Embryonic facial prominence (tissue), 1 donor: ENCODE results near the gene KCNMA1.

Experiments
- DNase-seq: peaks from one replicate; pipeline ENCODE4 v3.0.0-alpha.2; 2016; ENCODE audit errors: extremely low spot score

Gene KCNMA1

GRCh38 chr10:77022671-77023070, 614.9 kb downstream of the KCNMA1 start:
- no peak for DNase-seq

GRCh38 chr10:77021966-77022490, 615.6 kb downstream of the KCNMA1 start:
- DNase-seq = no peak

GRCh38 chr10:77020426-77021040, 617.1 kb downstream of the KCNMA1 start:
- no peak for DNase-seq

GRCh38 chr10:77016855-77017254, 620.8 kb downstream of the KCNMA1 start:
- no peak for DNase-seq

DNA sequence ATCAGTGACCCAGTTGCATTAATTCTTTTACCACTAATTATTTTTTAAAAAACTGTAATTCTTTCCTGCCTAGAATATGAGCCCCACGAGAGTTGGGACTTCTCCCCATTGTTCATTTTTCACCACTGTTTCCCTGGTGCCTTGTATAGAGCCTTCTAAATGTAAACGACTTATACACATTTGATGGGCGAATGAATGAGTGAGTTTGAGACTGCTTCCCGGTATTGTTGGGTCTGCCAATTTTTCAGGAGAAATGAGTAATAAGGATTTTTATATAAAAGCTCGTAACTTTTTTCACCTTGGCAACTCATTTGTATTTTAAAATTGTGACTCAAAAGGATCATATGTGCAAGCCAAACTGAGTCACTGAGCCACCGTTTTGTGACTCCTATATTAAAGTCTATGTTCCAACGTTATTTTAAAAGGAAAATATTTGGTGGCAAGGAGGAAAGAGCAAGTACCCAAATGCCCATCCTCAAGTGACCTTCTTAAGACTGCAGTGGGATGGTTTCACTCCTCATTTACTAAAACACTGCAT, 621.3 kb downstream of the KCNMA1 start:
- DNase-seq = no peak

GRCh38 chr10:77015360-77015759, 622.2 kb downstream of the KCNMA1 start:
- no peak for DNase-seq

DNA sequence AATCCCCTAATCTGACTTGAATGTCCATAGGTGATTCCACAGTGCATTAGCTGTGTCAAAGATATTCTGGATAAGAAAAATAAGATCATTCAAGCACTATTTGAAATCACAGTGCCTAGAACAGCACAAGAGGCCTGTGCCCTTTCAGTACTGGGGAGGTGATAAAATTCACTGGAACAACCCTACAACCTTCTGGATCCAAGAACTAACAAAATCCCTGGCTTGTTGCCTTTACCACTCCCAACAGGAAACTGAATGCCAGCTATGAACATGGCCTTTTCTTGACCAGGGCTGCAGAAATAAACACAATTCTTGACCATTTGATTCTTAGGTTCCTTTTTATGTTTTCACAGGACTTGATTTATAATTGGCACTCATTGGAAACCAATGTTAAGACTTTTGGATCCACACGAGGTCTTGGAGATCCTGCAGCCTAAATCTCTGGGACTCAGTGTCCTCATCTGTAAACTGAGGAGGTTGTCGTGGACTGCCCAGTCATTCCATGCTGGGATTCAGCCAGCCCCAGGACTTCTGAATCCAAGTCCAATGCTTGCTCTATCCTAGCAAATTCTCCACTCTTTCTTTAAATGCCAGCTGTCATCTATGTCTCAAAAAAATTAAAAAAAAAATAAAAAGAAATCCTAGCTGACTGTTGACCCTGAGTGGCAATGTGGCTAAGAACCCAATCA, 624.7 kb downstream of the KCNMA1 start:
- no peak for DNase-seq

- peak; percentile 75 for DNase-seq
These were observed 625.5 kb downstream of the KCNMA1 start for GRCh38 chr10:77011874-77012811.

DNA sequence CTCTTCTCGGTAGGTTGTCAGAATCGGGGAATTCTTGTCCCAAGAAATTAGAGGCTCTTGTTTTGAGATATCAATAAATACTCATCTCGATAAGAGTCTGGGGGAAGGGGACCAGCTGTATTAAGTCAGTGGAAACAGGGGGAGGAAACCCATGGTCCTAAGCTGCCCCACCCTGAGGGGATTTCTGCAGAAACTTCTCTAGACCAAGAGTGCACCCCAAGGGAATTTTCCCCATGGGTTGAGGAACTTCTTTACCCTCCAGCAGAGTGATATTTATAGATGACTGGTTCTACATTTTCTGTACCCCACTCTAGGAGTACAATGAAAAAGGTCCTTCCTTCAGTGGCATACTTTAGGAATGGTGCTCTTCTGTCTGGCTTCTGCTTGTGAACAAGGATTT, 627.2 kb downstream of the KCNMA1 start:
- no peak for DNase-seq

- no peak for DNase-seq
These were observed 629.8 kb downstream of the KCNMA1 start for GRCh38 chr10:77007834-77008233.

- DNase-seq = no peak
These were observed 630.6 kb downstream of the KCNMA1 start for GRCh38 chr10:77006836-77007511.

DNA sequence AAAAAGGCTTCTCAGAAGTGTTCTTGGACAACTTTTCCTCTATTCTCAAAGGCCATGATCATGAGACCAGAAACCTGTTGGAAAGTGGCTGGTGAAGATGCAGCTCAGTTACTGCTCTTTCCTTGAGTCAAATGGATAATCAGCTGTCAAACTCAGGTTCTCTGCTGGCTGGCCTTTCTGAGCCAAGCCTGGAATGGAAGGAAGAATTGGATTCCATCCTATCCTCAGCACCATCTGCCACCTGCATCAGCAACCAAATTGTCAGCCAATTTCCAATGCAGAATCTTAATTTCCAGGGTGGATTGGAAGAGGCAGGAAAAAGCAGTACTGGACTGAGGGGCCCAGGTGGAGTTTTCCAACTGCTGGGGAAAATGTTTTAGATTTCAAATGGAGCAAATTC, 631.7 kb downstream of the KCNMA1 start:
- DNase-seq = no peak

DNA sequence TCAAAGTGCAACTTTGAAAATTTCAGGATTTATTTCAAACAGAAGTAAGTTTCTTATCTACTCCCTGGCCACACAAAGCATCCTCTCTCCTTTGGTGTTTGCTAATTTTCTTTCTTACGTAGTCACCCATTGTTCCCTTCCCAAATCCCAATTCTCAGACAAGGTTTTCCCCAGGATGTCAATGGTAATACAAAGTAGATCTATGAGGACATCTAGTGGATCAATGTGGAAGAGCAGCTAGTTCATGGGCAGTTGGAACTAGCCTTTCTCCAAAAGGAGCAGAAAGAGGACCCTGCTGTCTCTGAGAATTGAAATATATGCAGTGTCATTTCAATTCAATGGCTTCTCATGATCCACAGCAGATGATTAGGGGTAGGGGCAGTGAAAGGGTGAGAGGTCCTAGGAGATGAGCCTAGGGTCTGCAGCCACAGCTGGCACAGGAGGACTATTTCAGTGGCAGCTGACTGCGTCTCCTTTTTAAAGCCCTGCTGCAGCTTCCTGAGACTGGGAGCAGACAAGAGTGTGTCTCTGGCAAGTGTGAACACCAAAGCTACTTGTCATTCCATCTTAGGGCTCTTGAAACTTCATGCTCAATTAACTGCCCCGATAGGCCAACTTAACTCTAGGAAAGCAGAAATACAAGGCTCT, 632.6 kb downstream of the KCNMA1 start:
- peak; percentile 57 for DNase-seq

DNA sequence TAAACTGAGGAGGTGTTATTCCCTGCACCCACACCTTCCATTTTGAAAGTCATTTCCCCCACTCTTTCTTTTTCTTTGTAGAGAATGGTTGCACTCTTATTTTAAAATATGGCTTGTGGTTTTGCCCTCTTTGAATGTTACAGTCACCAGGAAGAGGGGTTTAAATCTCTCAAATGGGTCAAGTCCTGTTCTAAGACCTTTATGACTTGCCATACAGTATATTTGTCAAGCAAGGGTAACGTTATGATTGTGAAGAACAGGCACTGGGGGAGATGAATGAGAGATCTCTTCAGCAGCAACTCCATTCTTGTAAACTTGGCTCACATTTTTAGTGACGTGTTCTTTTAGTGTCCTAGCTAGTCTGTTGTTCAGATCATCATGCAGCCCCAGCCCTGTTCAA, 634.7 kb downstream of the KCNMA1 start:
- DNase-seq = no peak

GRCh38 chr10:77001206-77001605, 636.4 kb downstream of the KCNMA1 start:
- no peak for DNase-seq

GRCh38 chr10:76998451-76998850, 639.2 kb downstream of the KCNMA1 start:
- DNase-seq = peak; percentile 55

GRCh38 chr10:76997631-76998030, 640.0 kb downstream of the KCNMA1 start:
- DNase-seq = no peak

GRCh38 chr10:76995023-76995422, 642.6 kb downstream of the KCNMA1 start:
- DNase-seq = no peak

DNA sequence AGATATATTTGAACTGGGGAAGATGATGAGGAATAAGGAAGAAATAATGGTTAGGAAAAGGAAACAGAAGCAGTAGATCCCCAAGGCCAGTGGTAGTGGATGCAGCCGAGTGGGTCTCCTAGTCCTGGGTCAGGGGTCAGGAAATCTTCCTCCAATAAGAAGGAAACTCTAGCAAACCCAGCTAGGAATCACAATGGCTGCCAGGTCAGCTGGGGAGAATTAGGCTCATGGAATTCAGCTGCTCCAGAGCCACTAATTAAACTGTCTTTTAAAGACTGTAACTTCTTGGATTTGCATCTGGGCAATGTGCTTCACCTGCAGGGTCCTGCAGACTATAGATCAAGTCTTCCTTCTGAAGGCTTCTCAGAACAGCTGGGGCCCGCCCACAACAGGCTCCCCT, 644.4 kb downstream of the KCNMA1 start:
- DNase-seq = no peak

GRCh38 chr10:76992467-76992866, 645.1 kb downstream of the KCNMA1 start:
- DNase-seq = no peak

- no peak for DNase-seq
These were observed 646.0 kb downstream of the KCNMA1 start for GRCh38 chr10:76991621-76992020.
